Caco-2 (cell line): ENCODE data around the gene CCT6A. TPM values are rescaled to one million over a fixed set of nuclear protein-coding genes. Genes with fewer than 3 reads are reported as not detected.
"Not testable (repeated sequence)": the region's sequence is repeated elsewhere in the genome, so short reads cannot be mapped to it uniquely, and the experiment has no call there.

Experiments used
- BruUV-seq: library from RNA; stranded (reverse); fragments of 400-500 nt; replicated peaks from 2 replicates; lab custom pipeline; 2021; lab: Mats Ljungman, UMichigan
- CTCF ChIA-PET: fragments of 300-600 bp; sonication (Branson Sonifier 250); formaldehyde crosslinking; loops from one replicate; lab custom pipeline; 2022; ENCODE audit warnings: antibody characterized with exemption; lab: Charles Lee
- POLR2A ChIA-PET: fragments of 300-600 bp; sonication (Branson Sonifier 250); formaldehyde crosslinking; loops from one replicate; lab custom pipeline; 2022; ENCODE audit warnings: antibody characterized with exemption; lab: Charles Lee
- DNase-seq, 2 experiments: peaks; one replicate each; pipeline versions ENCODE4 v3.0.0 to v3.0.0-alpha.2; 2020 to 2022
- H3K27me3 ChIP-seq: replicated peaks from 2 replicates; pipeline ENCODE4 v1.6.0; 2011; ENCODE audit warnings: low read length; ENCODE audit not compliant: control insufficient read depth, insufficient read depth
- H3K36me3 ChIP-seq: 2 replicates; pipeline ENCODE4 v1.5.1; 2011; ENCODE audit warnings: low read length; ENCODE audit not compliant: control insufficient read depth, insufficient read depth
- H3K4me1 ChIP-seq: fragments of 250-450 bp; sonication (Bioruptor Pico); 2 replicates; pipeline ENCODE4 v1.5.1; 2020; ENCODE audit warnings: mild to moderate bottlenecking
- H3K4me3 ChIP-seq: 2 replicates; pipeline ENCODE4 v1.5.1; 2011; ENCODE audit warnings: low read depth, mild to moderate bottlenecking, control low read depth, low read length
- H3K9me3 ChIP-seq: fragments of 250-450 bp; sonication (Bioruptor Pico); 2 replicates; pipeline ENCODE4 v1.5.1; 2020; ENCODE audit warnings: mild to moderate bottlenecking, moderate library complexity
- H3K27ac Mint-ChIP-seq: one replicate; pipeline ENCODE4 v1.8.0; 2022; ENCODE audit warnings: mixed read lengths; ENCODE audit not compliant: unreplicated experiment
- H3K27me3 Mint-ChIP-seq: one replicate; pipeline ENCODE4 v1.8.0; 2022; ENCODE audit warnings: mixed read lengths; ENCODE audit not compliant: insufficient read depth, unreplicated experiment
- H3K36me3 Mint-ChIP-seq: one replicate; pipeline ENCODE4 v1.8.0; 2022; ENCODE audit warnings: mild to moderate bottlenecking, mixed read lengths; ENCODE audit not compliant: insufficient read depth, unreplicated experiment
- H3K4me1 Mint-ChIP-seq: one replicate; pipeline ENCODE4 v1.8.0; 2022; ENCODE audit warnings: low read depth, mixed read lengths; ENCODE audit not compliant: unreplicated experiment
- H3K4me3 Mint-ChIP-seq: one replicate; pipeline ENCODE4 v1.8.0; 2022; ENCODE audit warnings: mild to moderate bottlenecking, moderate library complexity, mixed read lengths; ENCODE audit not compliant: unreplicated experiment
- H3K9me3 Mint-ChIP-seq: one replicate; pipeline ENCODE4 v1.8.0; 2022; ENCODE audit warnings: mixed read lengths; ENCODE audit not compliant: unreplicated experiment
- intact Hi-C: fragments of 100-400 bp; cut with micrococcal nuclease; formaldehyde crosslinking; loops from one replicate; pipeline ENCODE4 v1.10.0; 2022; ENCODE audit not compliant: unreplicated experiment
- total RNA-seq: library from RNA; stranded (reverse); gene quantifications from 2 replicates; pipeline ENCODE4 v1.2.3, GENCODE V29; 2022
- TF ChIP-seq, protein P1 (sequence below), 2 experiments: fragments of 200-600 bp in 1 of 2; IDR thresholded peaks; 1 replicate in 1 of 2; 2 replicates in 1 of 2; pipeline versions ENCODE4 v1.5.1 to v1.8.0; 2011 to 2022; ENCODE audit warnings: antibody characterized with exemption in 1 of 2, control low read depth in 1 of 2, inconsistent platforms in 1 of 2, low read depth in 1 of 2, low read length in 1 of 2, mild to moderate bottlenecking in 1 of 2, moderate library complexity in 1 of 2; ENCODE audit not compliant: insufficient read depth in 1 of 2, severe bottlenecking in 1 of 2, unreplicated experiment in 1 of 2

CCT6A gene
- total RNA-seq, 1 experiment from 2014 or later, result 242 TPM

DNA sequence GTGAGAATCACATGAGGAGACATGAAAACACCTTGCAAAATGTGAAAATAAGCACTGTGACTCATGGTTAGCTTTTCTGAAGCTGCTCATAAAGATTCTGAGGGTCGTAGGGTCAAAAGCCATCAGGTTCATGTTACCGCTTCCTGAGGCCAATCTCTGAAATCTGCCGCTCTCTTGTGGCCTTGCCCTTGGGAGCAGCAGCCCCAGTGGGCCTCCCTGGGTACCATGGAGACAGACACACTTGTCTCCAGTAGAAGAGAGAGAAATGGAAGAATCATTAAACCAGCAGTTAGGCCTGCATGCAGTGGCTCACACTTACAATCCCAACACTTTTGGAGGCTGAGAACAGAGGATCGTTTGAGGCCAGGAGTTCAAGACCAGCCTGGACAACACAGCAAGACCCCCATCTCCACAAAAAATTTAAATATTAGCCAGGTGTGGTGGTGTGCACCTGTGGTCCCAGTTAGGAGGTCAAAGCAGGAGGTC, 44.4 kb upstream of the CCT6A start:
- Mint-ChIP-seq H3K4me3 (no peak overlapping the region), H3K36me3 (peaks cover 54% of the 10 kb centered on the region), H3K27ac (peak overlapping the region; percentile 77), H3K27me3 (no peaks in the 10 kb centered on the region), H3K9me3 (no peaks in the 10 kb centered on the region), H3K4me1 (peaks cover 14% of the 10 kb centered on the region)
- Histone ChIP-seq H3K36me3 (no peaks in the 10 kb centered on the region; the same call in 1 of the 2 replicates), H3K27me3 (no peaks in the 10 kb centered on the region), H3K4me1 (peaks cover 23% of the 10 kb centered on the region), H3K4me3 (no peak overlapping the region), H3K9me3 (no peaks in the 10 kb centered on the region)
- intact Hi-C loops, result loop anchor here (1.0 to 2.0 kb wide), 4 partner anchors 14 to 57 kb away; partner anchors contain the start of genes CCT6A, PSPH and SUMF2
- TF ChIP-seq, protein P1, sequence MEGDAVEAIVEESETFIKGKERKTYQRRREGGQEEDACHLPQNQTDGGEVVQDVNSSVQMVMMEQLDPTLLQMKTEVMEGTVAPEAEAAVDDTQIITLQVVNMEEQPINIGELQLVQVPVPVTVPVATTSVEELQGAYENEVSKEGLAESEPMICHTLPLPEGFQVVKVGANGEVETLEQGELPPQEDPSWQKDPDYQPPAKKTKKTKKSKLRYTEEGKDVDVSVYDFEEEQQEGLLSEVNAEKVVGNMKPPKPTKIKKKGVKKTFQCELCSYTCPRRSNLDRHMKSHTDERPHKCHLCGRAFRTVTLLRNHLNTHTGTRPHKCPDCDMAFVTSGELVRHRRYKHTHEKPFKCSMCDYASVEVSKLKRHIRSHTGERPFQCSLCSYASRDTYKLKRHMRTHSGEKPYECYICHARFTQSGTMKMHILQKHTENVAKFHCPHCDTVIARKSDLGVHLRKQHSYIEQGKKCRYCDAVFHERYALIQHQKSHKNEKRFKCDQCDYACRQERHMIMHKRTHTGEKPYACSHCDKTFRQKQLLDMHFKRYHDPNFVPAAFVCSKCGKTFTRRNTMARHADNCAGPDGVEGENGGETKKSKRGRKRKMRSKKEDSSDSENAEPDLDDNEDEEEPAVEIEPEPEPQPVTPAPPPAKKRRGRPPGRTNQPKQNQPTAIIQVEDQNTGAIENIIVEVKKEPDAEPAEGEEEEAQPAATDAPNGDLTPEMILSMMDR (IDR thresholded peaks at IDR 0.05; ENCODE audit: insufficient read depth in 1 of 2, low read depth in 1 of 2, low read length in 1 of 2, severe bottlenecking in 1 of 2, unreplicated experiment in 1 of 2), result no peak
- BruUV-seq, result no TSS peak
- ChIA-PET CTCF (interaction anchor here (0.6 to 1.2 kb wide), 6 partner anchors 42 to 342 kb away, joined by 3 to 14 read pairs (median 4); partner anchors contain the start of genes PHKG1 and SUMF2), POLR2A (interaction anchor here (0.6 to 1.6 kb wide), 5 partner anchors 22 to 365 kb away, joined by 3 to 22 read pairs (median 7); partner anchors contain the start of genes CCT6A, PSPH and SUMF2)
- peak; percentile 81 to 90 for DNase-seq

DNA sequence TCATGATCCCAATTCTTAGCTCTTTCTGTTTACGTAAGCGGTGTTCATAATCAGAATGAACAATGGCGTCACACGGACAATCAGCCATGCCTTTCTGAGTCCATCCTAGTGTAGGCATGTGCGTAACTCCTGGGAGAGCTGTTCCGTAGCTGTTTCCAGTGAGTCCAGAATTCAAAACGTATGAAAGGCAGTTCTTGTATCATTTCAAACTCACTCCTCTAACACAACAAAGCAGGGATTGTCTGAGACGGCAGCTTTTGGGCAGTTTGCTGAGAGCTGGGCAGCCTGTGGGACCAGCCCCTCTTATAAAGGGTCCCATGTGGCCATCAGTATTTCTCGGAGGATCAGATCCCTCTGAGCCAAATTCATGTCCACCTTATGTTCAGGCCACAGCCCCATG, 43.7 kb upstream of the CCT6A start:
- H3K27me3 ChIP-seq, result no peaks in the 10 kb centered on the region
- CTCF ChIA-PET, result interaction anchor here (0.6 to 1.1 kb wide), 4 partner anchors 43 to 85 kb away, joined by 3 to 14 read pairs (median 3); partner anchors contain the start of genes CCT6A, PHKG1 and PSPH
- no peak overlapping the region for H3K4me3 ChIP-seq
- Mint-ChIP-seq H3K4me3 (no peak overlapping the region), H3K4me1 (peaks cover 14% of the 10 kb centered on the region), H3K27me3 (no peaks in the 10 kb centered on the region), H3K27ac (peak overlapping the region; percentile 77), H3K9me3 (no peaks in the 10 kb centered on the region), H3K36me3 (peaks cover 59% of the 10 kb centered on the region)
- POLR2A ChIA-PET, result interaction anchor here (1.6 kb wide), 2 partner anchors 21 to 57 kb away, joined by 4 to 22 read pairs; partner anchors contain the start of gene SUMF2
- DNase-seq, result no peak
- peaks cover 23% of the 10 kb centered on the region for H3K4me1 ChIP-seq
- TF ChIP-seq, protein P1 (IDR thresholded peaks at IDR 0.05; ENCODE audit: insufficient read depth in 1 of 2, low read depth in 1 of 2, low read length in 1 of 2, severe bottlenecking in 1 of 2, unreplicated experiment in 1 of 2), result no peak
- no peaks in the 10 kb centered on the region for H3K9me3 ChIP-seq
- BruUV-seq, result no TSS peak
- H3K36me3 ChIP-seq, result no peaks in the 10 kb centered on the region; the same call in 1 of the 2 replicates
- intact Hi-C loops, result loop anchor here (1.0 to 2.0 kb wide), 4 partner anchors 13 to 56 kb away; partner anchors contain the start of genes CCT6A, PSPH and SUMF2

DNA sequence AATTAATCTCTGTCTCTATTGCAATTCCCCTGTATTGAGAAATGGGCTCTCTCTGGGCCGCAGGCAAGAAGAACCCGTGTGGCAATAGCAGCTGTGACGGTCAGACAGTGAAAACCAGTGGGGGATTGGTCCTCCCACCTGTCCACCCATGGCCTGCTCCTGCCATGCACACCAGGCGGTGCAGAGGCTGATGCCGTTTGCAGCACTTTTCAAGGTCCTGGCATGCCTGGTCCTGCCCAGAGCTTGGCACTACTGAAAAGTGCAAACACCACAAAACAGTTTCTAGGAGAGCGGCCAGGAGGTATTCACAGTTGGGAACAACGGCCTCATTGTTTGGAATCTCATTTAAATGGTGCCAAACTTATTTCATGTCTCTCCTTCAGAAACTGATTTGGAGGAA, 41.9 kb upstream of the CCT6A start:
- intact Hi-C loops, result no loop called here
- Mint-ChIP-seq H3K4me3 (no peak overlapping the region), H3K9me3 (no peaks in the 10 kb centered on the region), H3K27me3 (no peaks in the 10 kb centered on the region), H3K36me3 (peaks cover 74% of the 10 kb centered on the region), H3K27ac (no peak overlapping the region), H3K4me1 (peaks cover 14% of the 10 kb centered on the region)
- no peak for DNase-seq
- ChIA-PET POLR2A (no interaction called here), CTCF (no interaction called here)
- Histone ChIP-seq H3K36me3 (peaks cover 2% of the 10 kb centered on the region), H3K27me3 (no peaks in the 10 kb centered on the region), H3K4me3 (no peak overlapping the region), H3K4me1 (peaks cover 23% of the 10 kb centered on the region), H3K9me3 (no peaks in the 10 kb centered on the region)
- BruUV-seq, result no TSS peak
- TF ChIP-seq, protein P1 (IDR thresholded peaks at IDR 0.05; ENCODE audit: insufficient read depth in 1 of 2, low read depth in 1 of 2, low read length in 1 of 2, severe bottlenecking in 1 of 2, unreplicated experiment in 1 of 2), result no peak

DNA sequence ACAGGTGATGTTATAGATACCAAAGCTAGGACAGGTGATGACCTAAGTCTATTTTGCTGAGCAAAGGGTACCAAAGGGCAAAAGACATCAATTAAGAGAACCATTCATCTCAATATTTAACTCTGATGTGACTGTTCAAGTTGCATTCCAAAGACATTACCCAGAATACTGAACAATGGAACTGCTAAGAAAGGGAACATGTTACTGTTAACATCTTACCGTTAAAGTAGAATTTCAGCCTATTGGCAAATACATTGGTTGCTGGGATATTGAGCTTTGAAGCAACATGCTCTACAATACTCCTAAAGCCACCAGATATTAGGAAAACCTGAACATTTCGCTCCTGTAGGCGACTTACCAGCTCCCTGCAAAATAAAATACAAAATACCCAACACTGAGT, 34.5 kb upstream of the CCT6A start:
- intact Hi-C loops, DNase-seq, H3K36me3 ChIP-seq, H3K27me3 ChIP-seq, H3K27me3 Mint-ChIP-seq, H3K9me3 ChIP-seq, H3K4me3 ChIP-seq, H3K4me3 Mint-ChIP-seq, H3K27ac Mint-ChIP-seq, H3K9me3 Mint-ChIP-seq, H3K4me1 Mint-ChIP-seq: not testable (repeated sequence)
- TSS peak; percentile 25 for BruUV-seq
- CTCF ChIA-PET, result interaction anchor here (0.6 kb wide), 1 partner anchor 48 kb away, joined by 6 read pairs; no protein-coding TSS in a partner anchor
- POLR2A ChIA-PET, result interaction anchor here (0.8 kb wide), 1 partner anchor 17 kb away, joined by 4 read pairs; no protein-coding TSS in a partner anchor
- peaks cover 90% of the 10 kb centered on the region for H3K36me3 Mint-ChIP-seq
- peaks cover 19% of the 10 kb centered on the region for H3K4me1 ChIP-seq
